NOMO-1 (cell line): ENCODE results near the gene MAT1A.
"Not testable (repeated sequence)": the region's sequence is repeated elsewhere in the genome, so short reads cannot be mapped to it uniquely, and the experiment has no call there.

Source experiments
- DNase-seq, 2 experiments: peaks; one replicate each; lab custom pipeline; 2025; ENCODE audit not compliant: unreplicated experiment in 2 of 2; lab: John Stamatoyannopoulos, UW

Gene MAT1A

GRCh38 chr10:80289451-80290287 lies at the start of gene MAT1A:
Gene MAT1A (minus strand): TSS chr10:80289658. CDS start chr10:80289423, 235 bp downstream.
- no peak for DNase-seq

- DNase-seq: no peak
Measured at GRCh38 chr10:80333983-80334382, 44.5 kb upstream of the MAT1A start.

GRCh38 chr10:80324891-80325364 lies 35.5 kb upstream of the MAT1A start:
- no peak for DNase-seq

GRCh38 chr10:80324086-80324485 lies 34.6 kb upstream of the MAT1A start:
- DNase-seq: no peak

GRCh38 chr10:80323311-80323710 lies 33.9 kb upstream of the MAT1A start:
- DNase-seq: no peak

- DNase-seq: no peak
Measured at GRCh38 chr10:80322711-80323110, 33.3 kb upstream of the MAT1A start.

GRCh38 chr10:80322158-80322557 lies 32.7 kb upstream of the MAT1A start:
- no peak for DNase-seq

GRCh38 chr10:80321183-80321582 lies 31.7 kb upstream of the MAT1A start:
- no peak for DNase-seq

GRCh38 chr10:80320377-80320776 lies 30.9 kb upstream of the MAT1A start:
- no peak for DNase-seq

- DNase-seq: no peak
Measured at GRCh38 chr10:80319725-80320290, 30.4 kb upstream of the MAT1A start.

- DNase-seq: no peak
Measured at GRCh38 chr10:80319318-80319717, 29.9 kb upstream of the MAT1A start.

GRCh38 chr10:80318742-80319141 lies 29.3 kb upstream of the MAT1A start:
- DNase-seq: no peak

- no peak for DNase-seq
Measured at GRCh38 chr10:80315391-80315790, 25.9 kb upstream of the MAT1A start.

- no peak for DNase-seq
Measured at GRCh38 chr10:80313523-80313922, 24.1 kb upstream of the MAT1A start.

- DNase-seq: not testable (repeated sequence)
Measured at GRCh38 chr10:80305989-80306388, 16.5 kb upstream of the MAT1A start.

GRCh38 chr10:80296942-80297341 lies 7.5 kb upstream of the MAT1A start:
- DNase-seq: no peak

GRCh38 chr10:80292607-80293239 lies 3.3 kb upstream of the MAT1A start:
- no peak for DNase-seq

GRCh38 chr10:80290474-80291220 lies 1.2 kb upstream of the MAT1A start:
- no peak for DNase-seq

GRCh38 chr10:80288849-80289248 lies 609 bp downstream of the MAT1A start:
- DNase-seq: no peak

GRCh38 chr10:80284522-80284921 lies 4.9 kb downstream of the MAT1A start:
- DNase-seq: no peak
